GM18499 (cell line): ENCODE measurements around the gene NOC4L.

Source experiments
- ATAC-seq: cut with Tn5 transposase; IDR thresholded peaks from one replicate; pipeline ENCODE4 v1.9.1; 2021; ENCODE audit warnings: moderate number of reproducible peaks; ENCODE audit not compliant: insufficient read depth, unreplicated experiment

Gene NOC4L

DNA sequence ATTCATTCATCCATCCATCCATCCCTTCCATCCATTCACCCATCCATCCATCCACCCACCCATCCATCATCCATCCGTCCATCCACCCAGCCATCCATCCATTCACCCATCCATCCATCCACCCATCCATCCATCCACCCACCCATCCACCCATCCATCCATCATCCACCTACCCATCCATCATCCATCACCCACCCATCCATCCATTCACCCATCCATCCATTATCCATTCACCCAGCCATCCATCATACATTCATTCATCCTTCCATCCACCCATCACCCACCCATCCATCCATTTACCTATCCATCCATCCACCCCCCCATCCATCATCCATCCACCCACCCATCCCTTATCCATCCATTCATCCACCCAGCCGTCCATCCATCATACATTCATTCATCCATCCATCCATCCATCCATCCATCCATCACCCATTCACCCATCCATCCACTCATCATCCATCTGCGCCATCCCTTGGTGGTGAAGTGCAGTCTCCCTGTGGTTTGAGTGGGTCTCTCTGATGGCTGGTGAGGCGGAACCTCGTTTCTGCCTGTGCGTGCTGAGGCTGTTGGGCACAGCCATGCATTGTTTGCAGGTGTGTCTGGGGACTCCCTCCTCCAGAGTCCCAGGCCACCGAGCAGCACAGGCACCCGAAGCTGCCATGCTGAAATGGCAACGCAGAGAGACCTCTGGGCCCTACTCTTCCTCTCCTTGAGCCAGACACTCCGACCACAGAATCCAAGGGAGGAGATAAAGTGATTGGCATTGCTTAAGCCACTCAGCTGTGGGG is 22.7 kb downstream of the NOC4L start:
- ATAC-seq = no peak

DNA sequence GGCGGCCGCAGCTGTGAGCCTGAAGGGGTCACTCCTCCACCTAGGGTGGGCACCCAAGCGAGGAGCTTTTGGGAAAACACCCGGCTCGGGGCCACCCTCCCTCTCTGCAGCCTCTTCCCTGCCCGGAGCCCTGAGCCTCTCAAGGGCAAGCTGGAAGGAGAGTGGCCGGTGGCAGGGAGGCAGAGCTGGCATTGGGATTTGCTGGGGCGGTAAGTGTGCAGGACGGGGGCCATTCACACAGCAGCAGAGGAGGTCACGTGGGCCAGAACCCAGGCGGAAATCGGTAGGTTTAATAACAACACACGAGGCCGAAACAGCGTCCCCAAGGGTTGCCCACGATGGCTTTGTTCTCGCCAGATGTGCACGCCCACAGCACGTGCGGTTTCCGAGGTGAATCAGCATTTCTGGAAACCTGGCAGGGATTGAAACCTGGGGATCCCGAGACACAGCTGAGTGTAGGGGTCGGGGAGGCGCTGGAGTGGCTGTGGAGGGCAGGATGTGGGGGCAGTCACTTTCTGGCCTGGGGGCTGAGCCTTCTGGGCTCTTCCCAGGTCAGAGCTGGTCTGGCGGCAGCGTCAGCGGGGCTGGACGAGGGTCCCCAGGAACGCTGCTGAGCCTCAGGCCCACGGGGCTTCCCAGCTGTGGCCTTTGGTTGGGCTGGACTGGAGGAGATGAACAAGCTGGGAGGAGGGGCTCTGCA is 23.5 kb downstream of the NOC4L start:
- ATAC-seq = no peak

DNA sequence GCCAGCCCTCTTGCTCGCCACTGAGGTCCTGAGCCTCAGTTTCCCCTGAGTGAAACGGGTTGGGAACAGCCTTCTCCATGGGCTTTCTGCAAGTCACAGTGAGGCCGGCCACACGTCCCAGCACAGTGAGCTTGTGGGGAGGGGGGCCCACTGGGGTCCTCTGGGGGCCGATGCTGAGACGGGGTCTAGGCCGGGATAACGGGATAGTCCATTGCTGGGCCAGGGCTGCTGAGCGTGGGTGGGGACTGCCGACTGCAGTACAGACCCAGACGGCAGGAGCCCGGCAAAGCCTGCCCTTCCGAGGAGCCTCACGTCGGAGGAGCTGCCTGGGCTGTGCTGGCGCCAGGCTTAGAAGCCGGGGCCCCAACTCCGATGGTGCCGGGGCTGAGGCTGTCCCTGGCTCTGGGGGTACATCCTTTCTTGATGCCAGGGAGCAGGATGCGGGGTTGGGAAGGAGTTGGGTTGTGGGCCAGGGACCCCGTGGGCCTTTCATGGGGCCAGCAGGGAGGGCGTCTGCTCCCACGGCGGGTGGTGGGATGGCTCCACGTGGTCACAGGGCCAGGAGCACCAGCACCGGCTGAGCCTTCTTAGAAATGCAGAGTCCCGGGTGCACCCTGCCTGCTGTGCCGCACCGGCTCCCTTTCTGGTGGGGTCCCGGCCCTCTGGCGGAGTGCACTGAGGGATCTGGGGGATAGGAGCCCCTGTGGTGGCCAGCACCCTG is 24.2 kb downstream of the NOC4L start:
- ATAC-seq = no peak

DNA sequence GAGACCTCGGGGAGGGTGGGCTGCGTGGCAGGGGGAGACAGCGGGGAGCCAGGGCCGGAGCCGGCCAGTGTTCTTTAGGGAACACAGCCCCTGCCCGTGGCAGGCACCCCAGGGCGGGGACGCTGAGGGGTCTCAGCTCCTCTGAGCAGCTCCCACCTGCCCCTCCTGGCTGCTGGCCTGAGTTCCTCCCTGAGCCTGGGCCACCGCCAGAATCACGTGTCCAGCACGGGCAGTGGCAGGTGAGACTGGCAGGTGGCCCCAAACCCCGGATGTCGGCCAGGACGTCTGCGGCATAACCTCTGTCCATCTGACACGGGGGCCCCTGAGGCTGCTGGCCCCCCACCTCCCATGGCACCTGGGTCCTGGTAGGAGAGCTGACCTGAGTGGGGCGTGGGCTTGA is 25.1 kb downstream of the NOC4L start:
- ATAC-seq = no peak

DNA sequence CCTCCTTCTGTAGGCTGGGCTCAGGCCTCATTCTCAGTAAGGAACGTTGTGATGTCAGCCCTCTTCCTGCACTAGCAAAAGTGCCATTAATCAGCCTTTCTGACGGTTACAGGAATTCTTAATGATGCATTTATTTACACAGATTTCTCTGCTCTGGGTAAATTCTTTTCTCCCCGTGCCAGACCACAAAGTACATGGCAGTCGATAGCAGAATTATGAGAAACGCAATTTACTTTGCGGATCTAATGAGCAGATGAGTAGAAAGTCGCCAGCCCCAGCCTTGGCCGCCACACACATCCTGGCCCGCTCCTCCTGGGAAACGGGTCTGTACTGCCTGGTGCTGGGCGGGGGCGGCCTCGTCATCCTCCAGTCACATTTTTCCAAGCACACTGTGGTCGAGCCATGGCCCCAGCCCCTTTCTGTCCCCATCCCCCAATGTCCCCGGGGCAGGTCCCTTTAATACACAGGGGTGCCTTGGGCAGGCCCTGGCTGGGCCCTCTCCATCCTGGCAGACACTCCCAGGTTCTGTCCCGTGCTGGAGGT is 25.9 kb downstream of the NOC4L start:
- ATAC-seq = no peak

DNA sequence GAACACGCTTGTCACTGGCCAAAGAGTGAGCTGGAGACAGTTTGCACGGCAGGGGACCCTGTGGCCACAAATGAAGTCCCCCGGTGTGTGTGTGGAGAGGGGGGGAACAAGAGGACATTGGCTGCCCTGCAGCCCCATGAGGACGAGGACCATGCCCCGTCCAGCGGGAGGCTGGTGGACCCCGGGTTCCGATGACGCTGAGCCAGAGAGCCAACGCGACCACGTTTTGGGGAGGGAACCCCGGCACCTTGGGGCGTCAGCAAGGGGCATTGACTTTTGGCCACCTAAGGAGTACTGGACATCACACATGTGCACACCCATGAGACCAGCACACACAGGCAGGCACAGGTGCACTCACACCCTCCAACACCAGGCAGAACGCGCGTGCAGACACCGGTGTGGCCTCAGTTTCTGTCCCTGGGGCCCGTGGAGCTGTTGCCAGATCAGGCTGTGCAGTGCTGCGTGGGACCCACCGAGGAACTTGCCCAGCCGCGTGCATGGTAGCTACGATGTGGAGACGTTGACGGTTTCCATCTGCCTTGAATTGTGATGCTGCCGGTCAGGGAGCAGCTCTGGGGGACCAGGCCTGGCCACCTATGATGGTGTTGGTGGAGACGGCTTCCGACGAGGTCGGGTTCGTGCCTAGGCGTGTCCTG is 26.5 kb downstream of the NOC4L start:
- ATAC-seq = no peak

DNA sequence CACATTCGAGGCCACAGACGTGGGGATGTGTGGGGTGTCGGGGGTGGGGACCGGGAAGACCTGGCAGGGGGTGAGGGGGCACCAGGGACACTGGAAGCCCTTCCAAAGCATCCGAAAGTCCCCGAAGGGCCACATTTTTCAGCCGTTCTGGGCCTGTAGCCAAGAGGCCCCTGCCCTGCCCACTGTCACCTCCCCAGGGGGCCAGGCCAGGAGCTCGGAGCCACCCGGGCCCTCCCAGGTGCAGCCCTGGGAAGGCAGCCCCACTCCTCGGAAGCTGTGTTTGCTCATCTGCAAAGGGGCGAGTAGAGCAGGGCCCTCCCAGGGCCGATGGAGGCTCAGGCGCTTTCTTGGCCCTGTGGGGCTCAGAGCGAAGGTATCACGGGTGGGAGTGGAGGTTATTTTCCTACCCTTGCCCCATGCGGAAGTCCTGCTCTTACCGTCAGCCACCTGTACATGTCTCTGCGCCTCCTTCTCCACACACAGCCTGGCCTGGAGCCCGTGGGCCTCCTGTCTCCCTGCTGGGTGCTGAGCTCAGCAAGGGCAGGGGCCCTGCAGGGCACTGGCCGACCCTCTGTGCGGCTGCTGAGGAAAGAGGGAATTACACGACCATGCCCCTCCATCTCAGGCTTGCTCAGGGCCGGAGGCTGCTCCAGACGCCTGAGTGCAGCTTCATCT is 27.2 kb downstream of the NOC4L start:
- ATAC-seq = no peak

DNA sequence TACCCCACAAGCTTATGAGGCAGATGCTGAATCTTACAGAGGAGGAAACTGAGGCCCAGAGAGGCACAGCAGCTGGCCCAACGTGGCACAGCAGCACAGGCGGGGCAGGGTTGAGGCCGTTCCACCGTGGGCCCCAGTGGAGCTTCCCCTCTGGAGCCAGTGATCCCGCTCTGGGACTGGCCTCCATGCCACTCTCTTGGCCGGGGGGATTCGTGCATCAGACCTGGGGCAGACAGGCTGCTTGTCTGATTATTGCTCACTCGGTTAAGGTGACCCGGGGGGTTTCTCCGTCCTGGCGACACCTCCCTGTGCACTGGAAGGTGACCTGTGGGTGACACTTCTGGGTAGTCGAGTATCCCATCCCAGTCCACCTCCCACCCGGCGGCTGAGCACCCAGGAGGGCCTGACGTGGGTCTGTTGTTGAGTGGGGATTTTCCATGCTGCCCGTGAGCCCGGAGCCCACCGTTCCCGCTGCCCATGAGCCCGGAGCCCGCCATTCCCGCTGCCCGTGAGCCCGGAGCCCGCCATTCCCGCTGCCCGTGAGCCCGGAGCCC is 27.8 kb downstream of the NOC4L start:
- ATAC-seq = no peak

DNA sequence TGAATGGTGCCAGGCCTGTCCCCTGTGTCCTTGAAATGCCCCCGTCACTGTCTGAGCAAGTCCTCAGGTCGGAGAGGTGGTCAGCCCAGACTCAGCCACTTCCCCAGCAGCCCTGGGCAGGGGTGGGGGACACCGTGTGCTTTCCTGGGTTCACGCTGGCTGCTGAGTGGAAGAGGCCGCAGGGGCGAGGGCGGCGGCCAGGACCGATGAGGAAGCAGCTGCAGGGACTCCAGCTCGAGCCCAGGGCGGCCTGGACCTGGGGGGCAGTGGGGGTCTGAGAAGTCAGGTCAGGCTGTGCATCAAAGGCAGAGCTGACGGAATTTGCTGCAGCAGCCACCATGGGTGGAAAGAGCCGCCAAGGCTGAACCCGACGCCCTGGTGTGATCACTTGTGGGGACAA is 28.4 kb downstream of the NOC4L start:
- ATAC-seq = no peak

DNA sequence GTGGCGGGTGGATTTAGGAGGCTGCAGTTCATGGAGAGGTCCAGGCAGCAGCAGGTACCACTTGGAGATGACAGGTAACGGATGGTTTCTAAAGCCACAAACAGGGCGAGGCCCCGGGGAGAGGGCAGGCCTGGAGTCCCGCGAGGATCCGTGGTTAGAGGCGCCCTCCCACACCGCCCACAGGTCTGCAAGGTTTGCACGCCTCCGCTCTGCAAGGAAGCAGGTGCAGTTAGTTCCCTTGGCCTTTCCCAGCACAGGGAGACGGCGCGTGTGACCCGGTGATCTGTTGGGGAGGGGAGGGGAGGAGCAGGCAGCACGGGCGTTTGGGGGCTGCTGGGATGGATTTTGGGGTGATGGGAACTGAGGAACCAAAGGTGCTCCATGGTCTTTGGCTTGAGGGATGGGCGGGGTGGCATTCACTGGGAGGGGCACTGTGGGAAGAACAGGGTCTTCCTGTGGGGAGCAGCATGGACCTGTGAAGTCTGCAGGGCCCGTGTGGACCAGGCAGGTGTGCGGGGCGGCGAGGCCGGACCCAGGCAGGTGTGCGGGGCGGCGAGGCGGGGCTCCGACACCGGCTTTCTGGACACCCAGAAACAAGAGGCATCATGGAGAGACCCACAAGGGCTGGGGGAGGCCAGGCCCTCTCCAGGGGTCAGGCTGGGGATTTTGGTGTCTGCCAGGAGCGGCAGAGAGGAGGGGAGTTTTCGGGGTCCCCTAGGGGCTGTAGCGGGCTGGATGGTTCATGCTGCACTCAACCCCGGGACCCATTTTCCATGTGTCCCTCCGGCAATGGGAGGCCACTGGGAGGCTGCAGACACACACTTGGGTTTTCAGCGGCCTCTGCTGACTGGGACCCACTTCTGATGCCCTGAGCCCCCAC is 29.1 kb downstream of the NOC4L start:
- no peak for ATAC-seq

DNA sequence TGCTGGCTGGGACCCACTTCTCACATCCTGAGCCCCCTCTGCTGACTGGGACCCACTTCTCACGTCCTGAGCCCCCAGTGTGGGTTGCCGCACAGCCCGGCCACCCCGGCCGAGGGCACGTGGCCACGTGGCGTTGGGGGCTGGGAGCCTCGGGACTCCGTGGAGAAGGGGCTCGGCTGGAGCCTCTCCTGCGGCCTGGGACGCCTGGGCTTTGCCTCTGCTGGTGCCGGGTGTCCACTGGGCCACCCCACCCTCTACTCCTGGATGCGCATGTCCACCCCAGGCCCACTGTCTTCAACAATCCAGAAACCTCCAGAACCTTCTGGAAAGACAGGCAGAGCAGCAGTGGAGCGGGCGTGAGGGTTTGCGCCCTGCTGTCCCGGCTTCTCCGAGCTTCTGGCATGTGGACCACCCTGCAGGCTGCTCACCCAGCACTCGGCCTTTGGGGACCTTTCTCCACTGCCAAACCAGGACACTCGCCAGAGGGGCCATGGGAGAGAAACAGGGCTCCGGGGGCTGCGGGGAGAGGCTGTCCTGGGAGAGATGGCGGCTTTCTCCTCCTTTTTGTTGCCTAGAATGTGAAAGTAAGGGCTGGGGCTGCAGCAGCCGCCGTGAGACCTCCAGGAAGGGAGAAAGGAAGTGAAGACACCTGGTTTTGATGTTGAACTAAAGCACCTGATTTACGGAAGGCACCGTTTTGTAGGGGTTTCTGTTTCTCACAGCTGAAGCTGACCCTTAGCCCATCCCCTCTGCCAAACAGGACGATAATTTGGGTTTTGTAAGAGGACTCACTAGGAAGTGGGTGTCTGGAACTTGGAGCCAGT is 30.0 kb downstream of the NOC4L start:
- ATAC-seq = no peak

DNA sequence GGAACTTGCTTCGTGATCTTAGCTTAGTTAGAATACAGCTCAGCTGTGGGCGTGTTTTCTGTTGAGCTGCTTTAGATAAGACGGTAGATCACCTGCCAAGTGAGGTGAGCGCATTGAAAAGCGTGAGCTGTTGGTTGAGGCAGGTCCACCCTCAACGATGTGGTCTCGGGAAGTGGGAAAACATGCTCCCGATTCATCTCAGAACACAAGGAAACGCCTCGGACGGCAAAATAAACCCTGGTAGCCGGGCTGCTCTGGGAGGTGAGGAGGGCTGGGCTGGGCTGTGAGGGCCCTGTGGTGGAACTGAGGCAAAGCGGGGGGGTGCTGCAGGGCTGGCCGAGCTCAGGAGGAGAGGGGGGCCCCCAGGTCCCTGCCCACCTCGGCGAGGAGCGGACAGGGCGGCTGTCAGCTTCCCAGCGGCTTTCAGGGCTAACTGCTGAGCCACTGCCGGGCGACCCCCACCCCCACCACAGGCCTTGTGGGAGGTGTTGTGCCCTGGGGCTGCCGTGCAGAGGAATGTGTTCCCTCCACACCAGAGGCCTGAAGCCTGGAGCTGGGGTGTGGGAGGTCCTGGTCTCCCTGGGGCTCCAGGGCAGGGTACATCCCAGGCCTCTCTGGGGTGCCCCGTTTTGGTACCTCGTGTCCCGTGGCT is 30.7 kb downstream of the NOC4L start:
- ATAC-seq = no peak

DNA sequence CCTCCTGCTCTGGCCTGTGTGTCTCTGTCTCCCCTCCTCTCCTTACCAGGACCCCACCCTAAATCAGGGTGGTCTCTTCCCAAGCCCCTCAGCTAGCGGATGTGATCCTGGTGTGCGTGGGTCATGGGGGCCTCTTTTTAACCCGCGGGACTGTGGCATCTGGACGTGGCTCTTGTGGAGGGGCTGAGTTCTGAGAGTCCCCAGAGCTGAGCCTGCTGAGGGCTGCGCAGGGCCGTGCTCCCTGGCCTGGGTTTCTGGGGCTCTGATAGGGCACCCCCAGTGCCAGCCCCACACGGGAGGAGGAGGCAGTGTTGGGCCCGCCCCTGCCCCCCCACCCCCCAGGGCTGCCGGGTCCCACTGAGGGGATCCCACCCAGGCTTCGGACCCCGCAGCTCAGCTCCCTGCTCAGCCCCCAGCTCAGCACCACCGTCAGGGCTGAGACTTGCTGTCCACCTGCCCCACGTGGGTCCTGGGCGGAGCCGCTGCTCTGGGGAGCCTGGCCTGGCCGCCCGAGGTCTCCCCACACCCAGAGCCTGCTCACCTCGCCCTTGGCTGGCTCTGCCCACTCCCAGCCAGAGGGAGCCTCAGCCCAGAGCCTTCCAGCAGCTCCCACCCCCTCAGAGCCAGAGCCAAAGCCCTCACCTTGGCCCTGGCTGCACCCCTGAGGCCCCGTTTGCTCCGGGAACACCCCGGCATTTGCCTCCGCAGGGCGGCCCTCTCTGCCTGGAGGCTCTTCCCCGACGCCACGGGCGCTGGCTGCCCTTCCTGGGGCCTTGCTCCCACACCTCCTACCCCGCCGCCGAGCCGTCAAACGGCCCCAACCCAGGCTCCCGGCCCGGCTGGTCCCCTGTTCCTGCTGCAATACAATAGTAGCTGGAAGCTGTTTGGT is 31.5 kb downstream of the NOC4L start:
- ATAC-seq = no peak

DNA sequence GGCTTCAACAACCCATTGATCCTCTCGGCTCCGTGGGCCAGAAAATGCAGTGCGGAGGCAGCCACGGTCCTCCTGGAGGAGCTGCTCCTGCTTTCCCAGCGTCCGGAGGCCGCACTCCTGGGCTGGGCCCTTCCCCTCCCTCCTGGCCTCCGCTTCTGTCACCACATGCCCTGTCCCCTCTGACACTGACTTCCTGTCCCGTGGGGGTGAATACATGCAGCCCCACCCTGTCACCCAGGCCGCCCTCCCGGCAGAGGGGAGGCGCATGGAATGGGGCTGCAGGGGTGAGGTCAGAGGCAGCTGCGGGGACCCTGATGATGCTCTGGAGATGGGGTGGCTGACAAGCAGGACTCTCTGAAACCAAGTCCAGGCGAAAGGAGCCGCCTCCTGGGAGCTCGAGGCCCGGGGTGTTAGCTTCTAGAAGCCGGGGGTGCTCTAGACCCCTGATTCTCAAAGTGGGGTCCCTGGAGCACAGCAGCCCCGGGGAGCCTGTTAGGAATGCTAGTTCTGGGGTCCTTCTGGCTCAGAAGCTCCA is 32.2 kb downstream of the NOC4L start:
- no peak for ATAC-seq

DNA sequence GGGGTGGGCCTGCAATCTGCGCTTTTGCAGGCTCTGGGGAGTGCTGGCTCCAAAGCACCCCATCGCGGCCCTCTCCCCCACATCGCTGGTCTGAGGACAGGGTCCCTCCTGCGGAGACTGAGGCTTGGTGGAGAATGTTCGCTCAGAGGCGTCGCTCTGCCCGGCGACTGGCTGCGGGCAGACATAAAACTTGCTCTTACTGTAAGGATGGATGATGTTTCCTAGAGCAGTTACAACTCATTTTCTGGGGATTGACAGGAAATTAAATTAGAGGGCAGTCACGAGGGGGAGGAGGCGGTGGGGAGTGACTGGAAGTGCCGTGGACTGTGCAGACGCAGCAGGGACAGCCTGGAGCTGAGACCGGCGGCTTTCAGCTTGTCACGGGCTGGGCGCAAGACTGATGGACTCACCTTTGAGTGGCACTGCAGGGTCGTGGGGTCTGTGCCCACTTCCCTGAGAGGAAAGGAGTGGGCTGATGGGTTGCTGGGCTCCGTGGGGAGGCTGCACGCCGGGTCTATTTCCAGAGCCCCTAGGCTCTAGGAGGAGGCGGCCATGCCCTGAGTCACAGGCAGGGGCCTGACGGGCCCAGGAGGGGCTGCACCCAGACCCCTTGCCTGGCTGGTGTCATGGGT is 32.8 kb downstream of the NOC4L start:
- ATAC-seq = no peak

DNA sequence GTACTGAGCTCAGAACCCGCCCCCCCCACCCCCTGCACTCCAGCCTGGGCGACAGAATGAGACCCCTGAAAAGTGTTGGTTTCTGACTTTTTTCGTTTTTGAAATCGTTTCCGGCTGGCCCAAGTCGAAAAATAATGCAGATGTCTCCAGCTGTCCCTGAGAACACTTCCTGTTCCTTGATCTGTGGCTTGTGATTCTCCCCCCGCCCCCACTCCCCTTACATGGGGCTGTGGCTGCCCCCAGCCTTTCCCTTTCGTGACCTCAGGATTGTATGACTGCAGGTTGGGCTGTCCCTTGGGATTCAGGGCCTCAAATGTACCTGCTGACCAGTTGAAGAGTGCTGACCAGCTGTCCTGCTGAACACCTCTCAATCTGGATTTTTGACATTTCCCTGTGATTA is 34.1 kb downstream of the NOC4L start:
- ATAC-seq = no peak
